Measurements from ENCODE around the gene SLC5A10.

GRCh38 chr17:19015428-19015827 is 63.5 kb downstream of the SLC5A10 start:
- TF ChIP-seq CTCF (IDR thresholded peaks at IDR 0.05) (no peak), POLR2A (IDR thresholded peaks at IDR 0.05) (no peak)
